Mucosa of stomach (tissue), 1 donor: Measurements from ENCODE around the gene PPM1G.
"Not testable (repeated sequence)": the region's sequence is repeated elsewhere in the genome, so short reads cannot be mapped to it uniquely, and the experiment has no call there.

Experiments
- H3K27me3 ChIP-seq: one replicate; pipeline ENCODE4 v1.7.0; 2013; ENCODE audit warnings: mild to moderate bottlenecking, low read length; ENCODE audit not compliant: control insufficient read depth, insufficient read depth
- H3K36me3 ChIP-seq: one replicate; pipeline ENCODE4 v1.7.0; 2013; ENCODE audit warnings: low read length; ENCODE audit not compliant: control insufficient read depth, insufficient read depth
- H3K4me1 ChIP-seq: one replicate; pipeline ENCODE4 v1.7.0; 2013; ENCODE audit warnings: mild to moderate bottlenecking, low read length; ENCODE audit not compliant: control insufficient read depth, insufficient read depth
- H3K4me3 ChIP-seq: one replicate; pipeline ENCODE4 v1.7.0; 2013; ENCODE audit warnings: low read length
- H3K9ac ChIP-seq: one replicate; pipeline ENCODE4 v1.7.0; 2013; ENCODE audit warnings: mild to moderate bottlenecking, low read length, moderate library complexity
- H3K9me3 ChIP-seq: one replicate; pipeline ENCODE4 v1.7.0; 2013; ENCODE audit warnings: mild to moderate bottlenecking, low read length, moderate library complexity; ENCODE audit not compliant: control insufficient read depth
- donor health status: Pancreatic carcinoma.

Gene PPM1G

DNA sequence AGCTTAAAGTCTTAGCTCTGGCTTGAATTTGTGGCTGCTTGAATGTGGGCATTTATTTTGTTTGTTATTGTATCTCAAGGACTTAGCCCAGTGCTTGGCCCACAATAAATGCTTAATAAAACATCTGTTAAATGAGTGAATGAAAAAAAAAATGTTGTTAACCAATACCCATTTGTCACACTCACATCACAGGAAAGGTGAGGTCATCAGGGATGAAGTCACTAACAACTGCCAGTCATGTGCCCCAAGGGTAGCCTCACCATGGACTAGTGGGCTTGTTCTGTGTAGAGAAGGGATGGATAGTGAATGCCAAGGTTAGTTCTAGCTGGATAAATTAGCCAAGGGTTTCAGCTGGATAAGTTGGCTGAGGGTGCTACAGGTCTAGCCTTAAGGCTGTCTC, 22.0 kb upstream of the PPM1G start:
- no peaks in the 10 kb centered on the region for H3K27me3 ChIP-seq
- peaks cover 15% of the 10 kb centered on the region for H3K4me1 ChIP-seq
- no peaks in the 10 kb centered on the region for H3K9me3 ChIP-seq
- H3K4me3 ChIP-seq: no peak overlapping the region
- peaks cover 11% of the 10 kb centered on the region for H3K36me3 ChIP-seq
- H3K9ac ChIP-seq: no peak overlapping the region

- Histone ChIP-seq H3K27me3 (no peaks in the 10 kb centered on the region), H3K9ac (peak overlapping the region; percentile 90), H3K4me1 (peaks cover 15% of the 10 kb centered on the region), H3K36me3 (no peaks in the 10 kb centered on the region), H3K9me3 (no peaks in the 10 kb centered on the region), H3K4me3 (peak overlapping the region; percentile 89)
Observed at GRCh38 chr2:27428978-27429541, 19.7 kb upstream of the PPM1G start.

DNA sequence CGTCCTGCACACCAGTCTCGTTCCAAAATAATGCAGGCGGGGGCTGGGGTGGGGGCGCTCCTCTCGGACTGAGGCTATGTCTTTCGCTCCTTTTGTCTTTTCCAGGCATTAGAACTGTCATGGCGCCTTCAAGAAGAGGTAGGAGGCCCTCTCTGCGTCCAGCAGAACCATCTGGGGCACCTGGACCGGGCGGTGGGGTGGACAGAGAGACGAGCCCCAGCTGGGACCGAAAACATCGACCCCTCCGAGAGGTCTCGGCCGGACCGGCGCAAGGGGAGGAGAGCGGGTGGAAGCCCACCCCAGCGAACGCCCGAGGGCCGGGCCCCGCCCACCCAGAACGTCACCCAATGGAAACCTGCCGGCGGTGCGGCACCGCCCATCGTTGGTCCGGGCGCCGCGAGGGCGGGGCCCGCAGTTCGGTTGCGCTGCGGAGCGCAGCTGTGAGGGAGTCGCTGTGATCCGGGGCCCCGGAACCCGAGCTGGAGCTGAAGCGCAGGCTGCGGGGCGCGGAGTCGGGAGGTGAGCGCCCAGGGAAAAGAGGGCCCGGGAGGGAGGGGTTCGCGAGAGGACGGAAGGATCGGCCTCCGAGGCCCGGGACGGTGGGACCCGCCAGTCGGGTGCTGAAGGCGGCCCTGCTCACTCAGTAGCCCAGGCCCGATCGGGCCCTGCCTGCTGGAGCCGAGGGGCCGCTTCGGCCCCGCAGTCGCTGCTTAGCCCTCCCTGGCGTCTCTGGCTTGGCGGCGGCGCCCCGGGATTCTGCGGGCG, 19.0 kb upstream of the PPM1G start, which contains the start of gene NRBP1:
TSS of gene NRBP1 (plus strand) at position 419 of the 765 bp plus-strand sequence. CDS start 4,643 bp downstream, outside the sequence.
- Histone ChIP-seq H3K9ac (peak within 1 kb of the TSS; percentile 90), H3K36me3 (no peaks in the 10 kb centered on the region), H3K4me1 (peaks cover 15% of the 10 kb centered on the region), H3K4me3 (peak within 1 kb of the TSS; percentile 89), H3K27me3 (no peaks in the 10 kb centered on the region), H3K9me3 (no peaks in the 10 kb centered on the region)

DNA sequence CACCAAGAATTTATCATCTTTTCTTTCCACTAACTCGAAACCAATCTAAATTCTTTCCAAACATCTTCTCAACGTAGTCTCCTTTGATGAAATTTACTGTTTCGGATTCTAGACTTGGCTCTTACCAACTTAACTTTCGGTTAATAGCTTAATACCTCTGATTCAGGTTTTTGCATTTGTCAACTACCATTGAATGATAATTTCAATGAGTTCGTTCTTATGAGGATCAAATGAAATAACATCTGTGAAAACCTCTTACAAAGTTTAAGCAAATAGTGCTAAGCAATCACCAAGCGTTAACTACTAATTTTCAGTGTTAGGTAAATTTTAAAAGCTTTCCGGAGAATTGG, 18.4 kb upstream of the PPM1G start:
- Histone ChIP-seq H3K9me3 (no peaks in the 10 kb centered on the region), H3K27me3 (no peaks in the 10 kb centered on the region), H3K9ac (peak overlapping the region; percentile 90), H3K4me1 (peaks cover 15% of the 10 kb centered on the region), H3K36me3 (no peaks in the 10 kb centered on the region), H3K4me3 (peak overlapping the region; percentile 89)

GRCh38 chr2:27425039-27425438, 15.6 kb upstream of the PPM1G start:
- not testable (repeated sequence) for H3K4me1 ChIP-seq, H3K27me3 ChIP-seq, H3K9me3 ChIP-seq, H3K36me3 ChIP-seq, H3K4me3 ChIP-seq, H3K9ac ChIP-seq

DNA sequence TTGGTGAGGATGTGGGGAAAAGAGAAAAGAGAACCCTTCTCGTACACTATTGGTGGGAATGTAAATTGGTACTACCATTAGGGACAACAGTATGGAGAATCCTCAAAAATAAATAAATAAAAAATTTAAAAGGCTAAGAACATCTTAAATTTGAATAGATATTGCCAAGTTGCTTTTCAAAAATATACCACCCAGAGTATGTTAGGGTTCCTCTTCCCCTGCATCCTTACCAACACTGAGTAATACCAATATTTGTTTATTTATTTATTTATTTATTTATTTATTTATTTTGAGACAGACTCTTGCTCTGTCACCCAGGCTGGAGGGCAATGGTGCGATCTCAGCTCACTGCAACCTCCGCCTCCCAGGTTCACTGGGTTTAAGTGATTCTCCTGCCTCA, 13.6 kb upstream of the PPM1G start:
- Histone ChIP-seq H3K4me3 (no peak overlapping the region), H3K36me3 (no peaks in the 10 kb centered on the region), H3K9me3 (no peaks in the 10 kb centered on the region), H3K4me1 (no peaks in the 10 kb centered on the region), H3K9ac (no peak overlapping the region), H3K27me3 (no peaks in the 10 kb centered on the region)

- no peak overlapping the region for H3K4me3 ChIP-seq
- H3K9me3 ChIP-seq: no peaks in the 10 kb centered on the region
- H3K9ac ChIP-seq: no peak overlapping the region
- H3K27me3 ChIP-seq: no peaks in the 10 kb centered on the region
- H3K36me3 ChIP-seq: no peaks in the 10 kb centered on the region
- H3K4me1 ChIP-seq: no peaks in the 10 kb centered on the region
Observed at GRCh38 chr2:27421660-27422250, 12.4 kb upstream of the PPM1G start.

DNA sequence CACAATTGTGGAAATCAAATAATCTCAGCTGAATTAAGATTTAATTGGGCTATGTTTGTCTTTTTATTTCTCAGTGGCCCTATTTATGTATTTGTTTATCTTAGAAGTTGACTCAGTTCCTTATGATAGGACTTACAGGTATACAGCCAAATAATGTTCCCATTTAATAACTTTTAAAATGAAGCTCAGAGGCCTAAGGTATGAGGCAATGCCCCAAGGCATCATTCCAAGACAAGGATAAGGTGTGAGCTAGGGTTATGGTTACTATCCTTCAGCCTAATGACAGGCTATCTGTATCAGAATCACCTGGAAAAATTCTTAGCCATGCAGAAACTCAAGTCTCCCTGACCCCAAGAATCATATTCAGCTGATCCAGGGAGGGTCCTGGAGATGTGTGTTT, 11.6 kb upstream of the PPM1G start:
- no peaks in the 10 kb centered on the region for H3K4me1 ChIP-seq
- no peaks in the 10 kb centered on the region for H3K27me3 ChIP-seq
- H3K9ac ChIP-seq: no peak overlapping the region
- H3K9me3 ChIP-seq: no peaks in the 10 kb centered on the region
- H3K36me3 ChIP-seq: no peaks in the 10 kb centered on the region
- no peak overlapping the region for H3K4me3 ChIP-seq

DNA sequence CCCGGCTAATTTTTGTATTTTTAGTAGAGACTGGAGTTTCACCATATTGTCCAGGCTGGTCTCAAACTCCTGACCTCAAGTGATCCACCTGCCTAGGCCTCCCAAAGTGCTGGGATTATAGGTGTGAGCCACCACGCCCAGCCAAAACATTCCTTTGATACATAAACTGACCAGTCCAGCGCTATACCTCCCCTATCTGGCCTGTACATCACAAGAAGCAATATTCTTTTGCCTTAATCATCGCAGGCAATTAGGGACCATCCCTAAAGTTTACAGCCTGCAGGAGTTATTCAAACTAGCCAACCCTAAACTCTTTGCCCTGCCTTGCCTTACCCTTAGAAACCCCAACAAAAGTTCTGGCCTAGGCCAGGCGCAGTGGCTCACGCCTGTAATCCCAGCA, 6.8 kb upstream of the PPM1G start:
- H3K9me3 ChIP-seq: no peaks in the 10 kb centered on the region
- no peaks in the 10 kb centered on the region for H3K36me3 ChIP-seq
- H3K4me1 ChIP-seq: no peaks in the 10 kb centered on the region
- no peak overlapping the region for H3K4me3 ChIP-seq
- no peaks in the 10 kb centered on the region for H3K27me3 ChIP-seq
- H3K9ac ChIP-seq: no peak overlapping the region

DNA sequence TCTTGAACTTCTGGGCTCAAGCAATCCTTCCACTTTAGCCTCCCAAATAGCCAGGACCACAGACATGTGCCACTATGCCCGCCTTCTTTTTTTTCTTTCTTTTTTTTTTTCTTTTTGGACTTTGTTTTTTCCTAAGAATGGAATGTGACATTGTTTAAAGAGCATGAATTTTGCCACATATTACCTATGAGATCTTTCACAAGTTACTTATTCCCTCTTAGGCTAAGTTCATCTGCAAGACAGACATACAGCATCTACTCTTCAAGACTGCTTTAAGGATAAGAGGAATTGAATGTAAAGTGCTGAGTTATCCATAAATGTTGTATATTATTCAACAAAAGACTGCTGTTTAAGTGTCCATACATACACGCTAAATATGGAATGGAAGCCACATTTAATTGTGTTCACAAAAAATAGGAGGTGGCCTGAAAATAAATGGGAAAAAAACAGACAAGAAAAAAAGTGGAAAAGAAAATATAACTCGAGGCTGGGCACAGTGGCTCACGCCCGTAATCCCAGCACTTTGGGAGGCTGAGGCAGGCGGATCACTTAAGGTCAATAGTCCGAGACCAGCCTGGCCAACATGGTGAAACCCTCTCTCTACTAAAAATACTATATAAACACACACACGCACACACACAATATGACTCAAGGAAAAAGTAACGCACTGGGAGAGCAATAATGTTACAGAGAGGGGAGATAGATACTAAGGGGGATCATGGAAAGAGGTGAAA, 3.2 kb upstream of the PPM1G start:
- H3K4me1 ChIP-seq: peaks cover 9% of the 10 kb centered on the region
- no peaks in the 10 kb centered on the region for H3K36me3 ChIP-seq
- H3K9ac ChIP-seq: no peak overlapping the region
- no peaks in the 10 kb centered on the region for H3K27me3 ChIP-seq
- no peaks in the 10 kb centered on the region for H3K9me3 ChIP-seq
- H3K4me3 ChIP-seq: no peak overlapping the region

- Histone ChIP-seq H3K9me3 (no peaks in the 10 kb centered on the region), H3K9ac (peak overlapping the region; percentile 80), H3K27me3 (no peaks in the 10 kb centered on the region), H3K4me3 (peak overlapping the region; percentile 78), H3K36me3 (no peaks in the 10 kb centered on the region), H3K4me1 (peaks cover 12% of the 10 kb centered on the region)
Observed at GRCh38 chr2:27408601-27409320, 630 bp downstream of the PPM1G start.
